Psoas muscle (tissue), 8 donors: ENCODE results near the gene ASIC3. TPM values are rescaled to one million over a fixed set of nuclear protein-coding genes. Genes with fewer than 3 reads are reported as not detected.
"Not testable (repeated sequence)": the region's sequence is repeated elsewhere in the genome, so short reads cannot be mapped to it uniquely, and the experiment has no call there.

ENCODE experiments used
- ATAC-seq, 4 donors: fragments of 200-7000 bp; cut with Tn5 transposase; one replicate each; pipeline ENCODE4 v1.9.1; 2020; ENCODE audit warnings: moderate library complexity in 3 of 4, mild to moderate bottlenecking in 2 of 4
- DNase-seq, 2 donors: peaks; one replicate each; pipeline ENCODE4 v3.0.0-alpha.2; 2020
- H3K27ac ChIP-seq: fragments of 200-600 bp; one replicate; pipeline ENCODE4 v1.8.0; 2022
- H3K27me3 ChIP-seq, 3 donors: fragments of 200-600 bp in 1 of 3; one replicate each; pipeline versions ENCODE4 v1.6.1 to v1.8.0; 2013 to 2022; ENCODE audit warnings: low read length in 2 of 3, mild to moderate bottlenecking in 2 of 3, moderate library complexity in 1 of 3; ENCODE audit not compliant: insufficient read depth in 3 of 3
- H3K36me3 ChIP-seq, 2 donors: fragments of 200-600 bp in 1 of 2; one replicate each; pipeline versions ENCODE4 v1.6.1 to v1.8.0; 2013 to 2022; ENCODE audit warnings: low read depth in 1 of 2, mild to moderate bottlenecking in 1 of 2, moderate library complexity in 1 of 2; ENCODE audit not compliant: insufficient read depth in 1 of 2
- H3K4me1 ChIP-seq: fragments of 200-600 bp; one replicate; pipeline ENCODE4 v1.8.0; 2022
- H3K4me3 ChIP-seq: fragments of 200-600 bp; one replicate; pipeline ENCODE4 v1.8.0; 2022; ENCODE audit warnings: mild to moderate bottlenecking
- H3K9me3 ChIP-seq: fragments of 200-600 bp; one replicate; pipeline ENCODE4 v1.8.0; 2022
- CTCF ChIP-seq: fragments of 200-600 bp; IDR thresholded peaks from one replicate; pipeline ENCODE4 v1.8.0; 2022; ENCODE audit warnings: antibody characterized with exemption
- WGBS, 3 donors: extraction: QIAGEN DNeasy Blood & Tissue Kit; methylation state at CpG; one replicate each; pipeline versions ENCODE4 v1.1.6 to v1.1.7; 2013; 5-methylcytosine and 5-hydroxymethylcytosine counted together
- intact Hi-C, 2 donors: fragments of 100-400 bp; cut with DNase I; formaldehyde crosslinking; loops; one replicate each; pipeline versions ENCODE4 v1.11.0 to v1.14.2; 2022
- polyA plus RNA-seq, 3 donors: library from polyadenylated mRNA; stranded (reverse); fragments of 200-250 nt; gene quantifications; one replicate each; pipeline ENCODE4 v1.2.3, GENCODE V29; 2013
- total RNA-seq, 4 donors: library from RNA; stranded (reverse); fragmentation: NEBNext Ultra II Directional in 2 of 4; extraction: Animal tissue kit (Norgen Biotek cat#: 25700) in 2 of 4; gene quantifications; one replicate each; pipeline versions ENCODE4 v1.2.1 to v1.2.4, GENCODE V29; 2021 to 2023
- donor health status: healthy with polysubstance abuse.
- donor health status: DM: no; HTN: no; CAD: no; lungs with moderate emphysema.
- donor health status: Bipolar disorder and iron deficiency.
- donor health status: healthy.
- donor health status: DM: yes; HTN: yes; CAD: no.
- donor health status: DM: no; HTN: no; CAD: no.
- donor health status: DM: no; HTN: no; CAD: no.
- donor health status: DM: yes; HTN: yes; CAD: no.

The ASIC3 gene
- total and polyA plus RNA-seq, 7 donors, result 1.8 to 6.2 (median 3.0) TPM

GRCh38 chr7:151038951-151039849 is 9.1 kb upstream of the ASIC3 start:
- peaks cover 6 to 64% of the 10 kb centered on the region in 2 donors for H3K36me3 ChIP-seq
- intact Hi-C loops, result no loop called here
- H3K27me3 ChIP-seq, result no peaks in the 10 kb centered on the region
- no peak overlapping the region for H3K4me3 ChIP-seq
- peaks cover 24% of the 10 kb centered on the region for H3K4me1 ChIP-seq
- no peak for TF ChIP-seq CTCF
- no peaks in the 10 kb centered on the region for H3K9me3 ChIP-seq
- H3K27ac ChIP-seq, result peak overlapping the region; percentile 15
- peak; percentile 52 to 71 (median 64) for ATAC-seq
- 46 to 54% (median 53%) methylated on average over 12 of the region's 12 CpGs for WGBS, 3 donors
- peak; percentile 78 for DNase-seq

- DNase-seq (no peak), ATAC-seq (no peak)
- Histone ChIP-seq H3K9me3 (no peaks in the 10 kb centered on the region), H3K4me3 (no peak overlapping the region), H3K27ac (no peak overlapping the region), H3K36me3 (peaks cover 6 to 62% of the 10 kb centered on the region in 2 donors), H3K27me3 (no peaks in the 10 kb centered on the region), H3K4me1 (peaks cover 18% of the 10 kb centered on the region)
- WGBS, 3 donors, result 66 to 72% (median 70%) methylated on average over 18 of the region's 18 CpGs
- TF ChIP-seq CTCF, result no peak
- intact Hi-C loops, result no loop called here
Measured at GRCh38 chr7:151039850-151040548, 8.3 kb upstream of the ASIC3 start.

GRCh38 chr7:151040616-151041375 is 7.5 kb upstream of the ASIC3 start:
- Histone ChIP-seq H3K4me3 (no peak overlapping the region), H3K27ac (no peak overlapping the region), H3K9me3 (no peaks in the 10 kb centered on the region), H3K4me1 (peaks cover 13% of the 10 kb centered on the region), H3K27me3 (no peaks in the 10 kb centered on the region), H3K36me3 (peaks cover 6 to 63% of the 10 kb centered on the region in 2 donors)
- ATAC-seq, result no peak
- no peak for TF ChIP-seq CTCF
- WGBS, 3 donors, result 90 to 95% (median 91%) methylated on average over 27 to 30 of the region's 30 CpGs
- intact Hi-C loops, result no loop called here
- DNase-seq, result no peak

- H3K27me3 ChIP-seq, DNase-seq, H3K9me3 ChIP-seq, H3K4me3 ChIP-seq, ATAC-seq, intact Hi-C loops, H3K27ac ChIP-seq: not testable (repeated sequence)
- Histone ChIP-seq H3K4me1 (peaks cover 13% of the 10 kb centered on the region), H3K36me3 (peaks cover 0 to 50% of the 10 kb centered on the region in 2 donors)
- WGBS, 3 donors, result 88 to 99% (median 92%) methylated on average over 9 to 10 of the region's 10 CpGs
Measured at GRCh38 chr7:151043449-151043848, 4.9 kb upstream of the ASIC3 start.
